HG03378 (cell line): Measurements from ENCODE around the gene TRIP12.
"Not testable (repeated sequence)": the region's sequence is repeated elsewhere in the genome, so short reads cannot be mapped to it uniquely, and the experiment has no call there.

ENCODE experiments used
- ATAC-seq: cut with Tn5 transposase; IDR thresholded peaks from one replicate; pipeline ENCODE4 v1.9.1; 2021; ENCODE audit warnings: mild to moderate bottlenecking, moderate library complexity; ENCODE audit not compliant: unreplicated experiment

The TRIP12 gene

GRCh38 chr2:229835596-229836283 is 86.1 kb downstream of the TRIP12 start:
- ATAC-seq = no peak

GRCh38 chr2:229834368-229834767 is 87.4 kb downstream of the TRIP12 start:
- not testable (repeated sequence) for ATAC-seq

- ATAC-seq = peak; percentile 69
These were observed 89.3 kb downstream of the TRIP12 start for GRCh38 chr2:229832510-229832898.

- no peak for ATAC-seq
These were observed 89.9 kb downstream of the TRIP12 start for GRCh38 chr2:229831805-229832509.

GRCh38 chr2:229825476-229825875 is 96.3 kb downstream of the TRIP12 start:
- no peak for ATAC-seq

GRCh38 chr2:229821316-229821715 is 100.5 kb downstream of the TRIP12 start:
- ATAC-seq = no peak

GRCh38 chr2:229818230-229818629 is 103.6 kb downstream of the TRIP12 start:
- ATAC-seq = no peak

- ATAC-seq = no peak
These were observed 106.0 kb downstream of the TRIP12 start for GRCh38 chr2:229815858-229816257.

- no peak for ATAC-seq
These were observed 106.5 kb downstream of the TRIP12 start for GRCh38 chr2:229815342-229815741.

- ATAC-seq = no peak
These were observed 111.0 kb downstream of the TRIP12 start for GRCh38 chr2:229810786-229811185.

GRCh38 chr2:229805559-229805958 is 116.2 kb downstream of the TRIP12 start:
- ATAC-seq = no peak

GRCh38 chr2:229802785-229803184 is 119.0 kb downstream of the TRIP12 start:
- no peak for ATAC-seq

GRCh38 chr2:229800997-229801754 is 120.6 kb downstream of the TRIP12 start:
- ATAC-seq = peak; percentile 72

GRCh38 chr2:229798446-229799155 is 123.2 kb downstream of the TRIP12 start:
- no peak for ATAC-seq

GRCh38 chr2:229795058-229795457 is 126.8 kb downstream of the TRIP12 start:
- ATAC-seq = no peak

- no peak for ATAC-seq
These were observed 127.2 kb downstream of the TRIP12 start for GRCh38 chr2:229794636-229795035.

GRCh38 chr2:229786289-229786688 is 135.5 kb downstream of the TRIP12 start:
- not testable (repeated sequence) for ATAC-seq

- ATAC-seq = no peak
These were observed 137.0 kb downstream of the TRIP12 start for GRCh38 chr2:229784791-229785190.

- peak; percentile 46 for ATAC-seq
These were observed 138.6 kb downstream of the TRIP12 start for GRCh38 chr2:229783108-229783721.

- ATAC-seq = no peak
These were observed 140.7 kb downstream of the TRIP12 start for GRCh38 chr2:229780856-229781773.
